Measurements from ENCODE around the gene SYNE2.
"Not testable (repeated sequence)": the region's sequence is repeated elsewhere in the genome, so short reads cannot be mapped to it uniquely, and the experiment has no call there.

DNA sequence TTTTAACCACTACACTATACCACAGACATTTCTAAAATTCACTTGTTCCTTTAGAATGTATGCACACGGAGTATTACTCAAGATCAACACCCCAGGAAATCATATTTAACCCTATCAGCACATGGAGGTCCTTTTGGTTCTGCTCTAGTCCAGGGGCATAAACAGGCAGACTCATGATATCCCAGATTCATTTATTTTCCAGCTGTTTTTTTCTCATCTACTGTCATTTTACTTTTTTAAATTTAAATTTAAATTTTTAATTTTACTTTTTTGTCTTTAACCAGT is 17.9 kb downstream of the SYNE2 start:
- TF ChIP-seq EGR1 (IDR thresholded peaks at IDR 0.05; ENCODE audit: borderline replicate concordance, low read depth, low read length); CHD2 (IDR thresholded peaks at IDR 0.05; ENCODE audit: low read length): not testable (repeated sequence)

All from H1 (cell line).